Tibial nerve (tissue), 4 donors: ENCODE results near the gene EBF3. TPM values are rescaled to one million over a fixed set of nuclear protein-coding genes. Genes with fewer than 3 reads are reported as not detected.

Experiments used
- DNase-seq, 2 donors: peaks; one replicate each; pipeline ENCODE4 v3.0.0-alpha.2; 2019; ENCODE audit warnings: low spot score in 2 of 2
- H3K27ac ChIP-seq, 4 donors: fragments of 200-600 bp; sonication (generic) in 3 of 4; one replicate each; pipeline ENCODE4 v1.5.1; 2017 to 2019; ENCODE audit warnings: mild to moderate bottlenecking in 1 of 4
- H3K27me3 ChIP-seq, 2 donors: fragments of 200-600 bp; sonication (generic) in 1 of 2; one replicate each; pipeline versions ENCODE4 v1.5.1 to v1.6.0; 2017 to 2019
- H3K36me3 ChIP-seq, 3 donors: fragments of 200-600 bp; sonication (generic); one replicate each; pipeline ENCODE4 v1.5.1; 2018 to 2019
- H3K4me1 ChIP-seq, 4 donors: fragments of 200-600 bp; sonication (generic) in 3 of 4; one replicate each; pipeline ENCODE4 v1.5.1; 2017 to 2019
- H3K4me3 ChIP-seq, 4 donors: fragments of 200-600 bp; sonication (generic) in 3 of 4; one replicate each; pipeline ENCODE4 v1.5.1; 2017 to 2019; ENCODE audit warnings: mild to moderate bottlenecking in 1 of 4, moderate library complexity in 1 of 4
- H3K9me3 ChIP-seq, 4 donors: fragments of 200-600 bp; sonication (generic) in 3 of 4; one replicate each; pipeline ENCODE4 v1.5.1; 2017 to 2019
- EP300 ChIP-seq, 2 donors: sonication (generic); formaldehyde crosslinking; IDR thresholded peaks; one replicate each; pipeline ENCODE4 v1.6.1; 2017; ENCODE audit warnings: antibody characterized with exemption in 2 of 2, mild to moderate bottlenecking in 1 of 2
- POLR2A ChIP-seq, 2 donors: fragments of 450-650 bp; IDR thresholded peaks; one replicate each; pipeline ENCODE4 v1.6.1; 2017; ENCODE audit warnings: antibody characterized with exemption in 2 of 2, mild to moderate bottlenecking in 2 of 2, moderate library complexity in 2 of 2
- WGBS, 2 donors: methylation state at CpG; one replicate each; pipeline ENCODE4 v1.1.5; 2018; 5-methylcytosine and 5-hydroxymethylcytosine counted together
- total RNA-seq, 4 donors: library from RNA; depleted of rRNA; stranded (reverse); fragments of >200 nt; gene quantifications; one replicate each; pipeline ENCODE4 v1.1.0, GENCODE V29; 2016
- TF ChIP-seq, protein P1 (sequence below), 5 experiments: fragments of 200-600 bp in 3 of 5; fragments of 450-650 bp in 2 of 5; sonication (generic) in 3 of 5; IDR thresholded peaks; one replicate each; pipeline ENCODE4 v1.5.1; 2016 to 2019; ENCODE audit warnings: antibody characterized with exemption in 5 of 5, mild to moderate bottlenecking in 3 of 5, moderate library complexity in 2 of 5

The EBF3 gene
- total RNA-seq, 4 donors from 2014 or later = 27.3 to 41.0 (median 31.2) TPM

DNA sequence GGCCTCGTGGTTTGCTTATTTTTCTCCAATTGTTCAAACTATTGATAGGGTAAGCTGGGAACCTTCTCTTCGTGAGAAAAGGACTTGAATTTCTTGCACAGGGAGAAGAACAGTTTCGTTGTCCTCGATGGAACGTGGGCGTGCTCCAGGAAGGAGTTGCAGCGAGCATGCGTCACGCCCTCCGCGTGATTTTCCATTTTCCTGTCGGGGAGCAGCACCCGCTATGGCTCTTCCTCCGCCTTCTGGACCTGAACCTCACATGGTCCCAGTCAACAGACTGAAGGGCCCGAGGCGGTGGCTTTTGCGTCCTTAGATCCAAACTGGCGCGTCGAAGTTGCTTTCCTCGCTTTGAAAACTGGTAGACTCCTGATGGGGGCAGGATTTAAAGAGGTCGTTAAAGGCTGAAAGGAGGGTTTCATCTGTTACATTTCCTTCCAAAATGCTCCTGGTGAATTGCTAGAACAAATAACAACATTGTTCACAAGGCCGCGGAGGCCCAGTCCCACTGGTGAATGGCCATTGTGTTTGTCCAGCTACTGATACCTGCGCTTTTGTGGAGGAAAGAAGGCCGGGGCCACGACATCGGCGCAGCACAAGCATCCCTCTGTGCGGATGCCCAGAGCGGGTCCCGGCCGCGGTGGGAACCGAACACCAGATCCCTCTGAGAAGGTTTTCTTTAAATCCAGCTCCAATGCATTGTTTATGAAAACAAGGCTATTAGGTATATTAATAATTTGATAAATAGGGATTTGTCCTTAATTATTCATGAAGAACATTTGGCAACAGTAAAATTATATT lies 75.9 kb downstream of the EBF3 start:
- TF ChIP-seq POLR2A (IDR thresholded peaks at IDR 0.05) (no peak), EP300 (IDR thresholded peaks at IDR 0.05) (no peak)
- TF ChIP-seq, protein P1, sequence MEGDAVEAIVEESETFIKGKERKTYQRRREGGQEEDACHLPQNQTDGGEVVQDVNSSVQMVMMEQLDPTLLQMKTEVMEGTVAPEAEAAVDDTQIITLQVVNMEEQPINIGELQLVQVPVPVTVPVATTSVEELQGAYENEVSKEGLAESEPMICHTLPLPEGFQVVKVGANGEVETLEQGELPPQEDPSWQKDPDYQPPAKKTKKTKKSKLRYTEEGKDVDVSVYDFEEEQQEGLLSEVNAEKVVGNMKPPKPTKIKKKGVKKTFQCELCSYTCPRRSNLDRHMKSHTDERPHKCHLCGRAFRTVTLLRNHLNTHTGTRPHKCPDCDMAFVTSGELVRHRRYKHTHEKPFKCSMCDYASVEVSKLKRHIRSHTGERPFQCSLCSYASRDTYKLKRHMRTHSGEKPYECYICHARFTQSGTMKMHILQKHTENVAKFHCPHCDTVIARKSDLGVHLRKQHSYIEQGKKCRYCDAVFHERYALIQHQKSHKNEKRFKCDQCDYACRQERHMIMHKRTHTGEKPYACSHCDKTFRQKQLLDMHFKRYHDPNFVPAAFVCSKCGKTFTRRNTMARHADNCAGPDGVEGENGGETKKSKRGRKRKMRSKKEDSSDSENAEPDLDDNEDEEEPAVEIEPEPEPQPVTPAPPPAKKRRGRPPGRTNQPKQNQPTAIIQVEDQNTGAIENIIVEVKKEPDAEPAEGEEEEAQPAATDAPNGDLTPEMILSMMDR (IDR thresholded peaks at IDR 0.05) = no peak
- no peaks in the 10 kb centered on the region for H3K36me3 ChIP-seq
- no peak overlapping the region for H3K27ac ChIP-seq
- 75 to 79% methylated on average over 35 of the region's 35 CpGs for WGBS, 2 donors
- H3K9me3 ChIP-seq = no peaks in the 10 kb centered on the region
- H3K27me3 ChIP-seq = no peaks in the 10 kb centered on the region
- peaks cover 0 to 47% (median 0%) of the 10 kb centered on the region in 4 donors for H3K4me1 ChIP-seq
- H3K4me3 ChIP-seq = no peak overlapping the region
- DNase-seq = no peak

DNA sequence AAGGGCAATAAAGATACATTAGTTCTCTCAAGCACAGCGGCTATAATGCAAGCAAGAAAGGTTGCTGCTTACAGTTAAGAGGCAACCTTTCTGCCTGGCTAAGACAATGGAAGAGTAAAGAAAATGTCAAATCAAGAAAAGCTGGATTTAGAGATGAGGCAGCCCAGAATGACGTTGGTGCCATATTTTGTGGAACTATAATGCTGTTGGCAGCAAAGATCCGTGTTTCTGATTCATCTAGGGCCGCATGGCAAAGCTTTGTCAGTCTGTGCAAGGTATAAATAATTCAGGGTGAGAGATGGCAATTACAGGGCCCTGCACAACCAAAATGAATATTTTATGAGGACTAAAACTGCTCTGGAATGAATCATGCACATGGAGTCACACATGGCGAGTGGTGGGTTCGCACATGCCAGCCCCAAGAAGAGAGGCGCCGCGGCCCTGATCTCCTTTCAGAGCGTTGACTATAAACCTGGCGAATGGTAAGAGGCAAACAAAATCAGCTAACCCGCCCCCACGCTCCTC lies 76.6 kb downstream of the EBF3 start:
- TF ChIP-seq, protein P1 (IDR thresholded peaks at IDR 0.05) = no peak
- TF ChIP-seq POLR2A (IDR thresholded peaks at IDR 0.05) (no peak), EP300 (IDR thresholded peaks at IDR 0.05) (no peak)
- no peaks in the 10 kb centered on the region for H3K27me3 ChIP-seq
- 88 to 93% methylated on average over 13 of the region's 13 CpGs for WGBS, 2 donors

DNA sequence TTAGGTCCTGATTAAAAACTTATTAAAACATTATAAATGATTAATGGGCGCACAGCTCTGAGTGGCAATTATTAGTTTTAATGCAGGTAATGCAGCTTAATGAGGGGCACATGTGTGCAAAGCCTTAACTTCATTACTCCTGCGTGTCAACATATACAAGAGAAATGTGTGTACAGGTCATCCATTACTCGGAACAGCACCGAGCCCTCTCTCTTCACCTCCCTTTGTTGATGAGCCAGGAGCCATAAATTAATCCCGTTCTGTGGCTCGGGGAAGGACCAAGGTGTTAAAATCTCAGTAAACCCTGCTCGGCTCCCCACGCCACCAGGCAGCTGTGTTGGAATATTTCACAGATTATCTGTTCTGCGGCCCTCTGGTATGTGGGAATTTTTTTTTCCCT lies 77.8 kb downstream of the EBF3 start:
- no peak for DNase-seq
- TF ChIP-seq, protein P1 (IDR thresholded peaks at IDR 0.05) = no peak
- TF ChIP-seq EP300 (IDR thresholded peaks at IDR 0.05) (no peak), POLR2A (IDR thresholded peaks at IDR 0.05) (no peak)
- peaks cover 0 to 34% (median 0%) of the 10 kb centered on the region in 4 donors for H3K4me1 ChIP-seq
- 74 to 78% methylated on average over 9 of the region's 9 CpGs for WGBS, 2 donors
- no peaks in the 10 kb centered on the region for H3K36me3 ChIP-seq
- H3K27ac ChIP-seq = no peak overlapping the region
- H3K4me3 ChIP-seq = no peak overlapping the region
- no peaks in the 10 kb centered on the region for H3K9me3 ChIP-seq
- no peaks in the 10 kb centered on the region for H3K27me3 ChIP-seq

More for the DNA sequence above, 76.6 kb downstream of the EBF3 start:
- H3K27ac ChIP-seq = no peak overlapping the region
- H3K4me3 ChIP-seq = no peak overlapping the region
- H3K4me1 ChIP-seq = peaks cover 0 to 46% (median 0%) of the 10 kb centered on the region in 4 donors
- no peaks in the 10 kb centered on the region for H3K36me3 ChIP-seq
- H3K9me3 ChIP-seq = no peaks in the 10 kb centered on the region
- DNase-seq = no peak

DNA sequence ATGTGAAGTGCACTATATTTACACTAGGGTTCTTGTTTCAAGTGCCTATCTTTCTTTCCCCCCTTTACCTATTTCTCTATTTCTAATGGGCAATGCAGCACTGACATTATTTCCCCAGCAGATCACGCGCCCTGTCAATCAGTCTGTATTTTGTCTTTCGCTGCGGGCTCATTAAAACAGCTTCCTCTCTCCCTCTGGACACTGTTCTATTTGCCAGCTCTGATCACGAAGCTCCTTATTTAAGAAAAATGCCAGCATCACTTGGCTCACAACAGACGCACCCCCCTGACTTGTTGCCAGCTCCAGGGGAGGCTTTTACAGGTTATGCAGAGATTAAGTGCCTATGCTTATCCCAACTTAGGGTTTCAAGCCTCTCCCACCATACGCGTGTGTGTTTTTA lies 78.5 kb downstream of the EBF3 start:
- Histone ChIP-seq H3K27me3 (no peaks in the 10 kb centered on the region), H3K9me3 (no peaks in the 10 kb centered on the region), H3K36me3 (no peaks in the 10 kb centered on the region), H3K4me3 (no peak overlapping the region), H3K4me1 (peaks cover 0 to 36% (median 0%) of the 10 kb centered on the region in 4 donors), H3K27ac (no peak overlapping the region)
- 86 to 90% methylated on average over 8 of the region's 8 CpGs for WGBS, 2 donors
- DNase-seq = no peak
- TF ChIP-seq, protein P1 (IDR thresholded peaks at IDR 0.05) = no peak
- TF ChIP-seq POLR2A (IDR thresholded peaks at IDR 0.05) (no peak), EP300 (IDR thresholded peaks at IDR 0.05) (no peak)

DNA sequence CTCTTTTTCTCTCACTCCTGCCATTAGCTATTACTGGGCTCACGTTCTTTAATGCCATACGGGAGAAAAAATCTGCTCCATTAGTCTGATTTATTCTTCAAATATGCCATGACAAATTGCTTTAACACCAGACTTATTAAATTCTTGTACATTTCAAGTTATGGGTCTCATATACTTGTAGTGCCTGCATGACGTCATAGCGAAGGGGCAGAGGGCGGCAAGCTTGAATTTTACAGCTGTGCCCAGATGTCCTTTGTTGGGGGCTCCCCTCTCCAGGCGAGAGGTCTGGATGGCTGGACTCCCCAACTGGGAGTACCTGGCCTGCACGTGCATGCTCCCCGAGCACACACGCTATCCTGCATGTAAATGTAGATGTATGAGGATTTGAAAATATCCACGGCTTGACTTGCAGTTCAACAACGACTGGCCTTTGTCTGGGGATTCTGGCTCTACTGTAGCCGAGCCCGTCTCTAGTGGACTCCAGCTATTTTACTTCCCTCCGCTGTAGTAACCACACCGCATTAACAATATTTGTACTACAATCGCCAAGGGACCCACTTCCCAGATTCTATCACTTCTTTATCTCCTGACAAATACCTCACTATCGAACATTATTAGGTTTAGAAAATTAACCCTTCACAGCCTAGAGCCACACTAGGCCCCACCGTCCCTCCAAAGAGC lies 79.5 kb downstream of the EBF3 start:
- Histone ChIP-seq H3K27ac (no peak overlapping the region), H3K4me3 (no peak overlapping the region), H3K9me3 (no peaks in the 10 kb centered on the region), H3K4me1 (peaks cover 0 to 30% (median 0%) of the 10 kb centered on the region in 4 donors), H3K27me3 (no peaks in the 10 kb centered on the region), H3K36me3 (no peaks in the 10 kb centered on the region)
- 71 to 77% methylated on average over 18 of the region's 18 CpGs for WGBS, 2 donors
- TF ChIP-seq, protein P1 (IDR thresholded peaks at IDR 0.05) = no peak
- no peak for TF ChIP-seq POLR2A (IDR thresholded peaks at IDR 0.05)
- TF ChIP-seq EP300 (IDR thresholded peaks at IDR 0.05) = no peak
- DNase-seq = no peak
